GM21786 (cell line): Measurements from ENCODE around the gene UBE2E2.
A peak's percentile ranks its signal among the peaks of the same experiment; 100 is the strongest.

Experiments
- ATAC-seq: cut with Tn5 transposase; IDR thresholded peaks from one replicate; pipeline ENCODE4 v1.9.1; 2021; ENCODE audit not compliant: unreplicated experiment

Gene UBE2E2

DNA sequence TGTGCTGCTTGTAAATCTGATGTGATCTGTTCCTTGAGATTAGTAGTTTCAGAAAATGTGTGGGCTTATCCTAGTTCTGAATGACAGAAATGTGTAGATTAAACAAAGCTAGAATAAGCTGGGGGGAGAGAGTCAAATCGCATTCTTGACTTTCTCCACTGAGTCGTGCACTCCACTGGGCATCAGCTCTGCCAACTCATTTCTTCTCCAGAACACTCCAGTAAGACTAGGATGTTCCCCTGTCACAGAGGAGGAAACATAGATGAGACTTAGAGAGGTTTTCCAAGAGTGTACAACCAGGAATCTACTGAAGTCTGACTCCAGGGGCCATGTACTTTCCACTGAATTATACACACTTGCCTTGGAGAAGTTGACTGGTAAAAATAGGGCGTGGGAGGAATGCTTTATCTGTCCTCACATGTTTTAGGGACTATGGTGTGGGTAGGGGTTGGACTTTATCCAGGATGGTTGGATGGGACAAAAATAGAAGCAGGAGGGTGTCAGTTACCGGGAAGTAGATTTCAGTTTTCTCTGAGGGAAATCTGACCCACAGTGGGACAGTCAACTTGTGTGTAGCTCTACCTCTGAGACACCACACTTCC, 298.2 kb downstream of the UBE2E2 start:
- no peak for ATAC-seq

DNA sequence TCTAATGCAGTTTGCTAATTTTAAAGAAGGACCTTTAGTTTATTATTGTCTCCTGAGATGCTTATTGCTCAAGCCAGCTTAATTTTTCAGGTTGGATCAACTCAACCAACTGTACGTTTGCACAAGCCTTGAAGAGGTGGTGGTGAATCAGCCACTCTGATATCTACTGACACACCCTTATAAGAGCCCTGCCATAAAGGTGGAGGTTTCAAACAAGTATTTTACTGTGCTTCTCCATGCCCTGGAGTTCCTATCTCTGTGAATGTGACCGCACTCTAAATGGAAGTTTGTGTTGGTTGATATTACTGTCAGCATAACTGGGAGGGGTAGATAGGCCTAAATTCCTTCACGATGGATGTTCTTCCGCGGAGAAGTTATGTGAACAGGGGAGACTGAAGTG, 305.3 kb downstream of the UBE2E2 start:
- no peak for ATAC-seq

DNA sequence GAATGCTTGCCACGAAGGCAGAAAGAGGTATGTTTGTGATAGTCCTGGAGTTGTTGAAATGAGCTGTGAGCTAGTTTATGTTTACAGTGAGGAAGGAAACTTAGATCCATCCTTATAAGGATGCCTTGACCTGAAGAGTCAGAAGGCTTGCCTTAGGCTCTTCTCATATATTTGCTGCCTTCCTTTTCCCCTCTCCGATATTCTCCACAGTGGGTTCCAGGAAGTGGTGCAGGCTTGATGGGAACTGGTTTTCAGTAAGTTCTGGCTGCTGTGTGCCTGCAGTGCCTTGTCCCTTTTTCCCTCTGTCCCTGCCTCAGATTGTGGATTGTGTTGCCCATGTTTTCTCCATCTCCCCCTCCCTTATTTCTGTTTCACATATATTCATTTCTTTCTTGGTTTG, 315.3 kb downstream of the UBE2E2 start:
- ATAC-seq = no peak

DNA sequence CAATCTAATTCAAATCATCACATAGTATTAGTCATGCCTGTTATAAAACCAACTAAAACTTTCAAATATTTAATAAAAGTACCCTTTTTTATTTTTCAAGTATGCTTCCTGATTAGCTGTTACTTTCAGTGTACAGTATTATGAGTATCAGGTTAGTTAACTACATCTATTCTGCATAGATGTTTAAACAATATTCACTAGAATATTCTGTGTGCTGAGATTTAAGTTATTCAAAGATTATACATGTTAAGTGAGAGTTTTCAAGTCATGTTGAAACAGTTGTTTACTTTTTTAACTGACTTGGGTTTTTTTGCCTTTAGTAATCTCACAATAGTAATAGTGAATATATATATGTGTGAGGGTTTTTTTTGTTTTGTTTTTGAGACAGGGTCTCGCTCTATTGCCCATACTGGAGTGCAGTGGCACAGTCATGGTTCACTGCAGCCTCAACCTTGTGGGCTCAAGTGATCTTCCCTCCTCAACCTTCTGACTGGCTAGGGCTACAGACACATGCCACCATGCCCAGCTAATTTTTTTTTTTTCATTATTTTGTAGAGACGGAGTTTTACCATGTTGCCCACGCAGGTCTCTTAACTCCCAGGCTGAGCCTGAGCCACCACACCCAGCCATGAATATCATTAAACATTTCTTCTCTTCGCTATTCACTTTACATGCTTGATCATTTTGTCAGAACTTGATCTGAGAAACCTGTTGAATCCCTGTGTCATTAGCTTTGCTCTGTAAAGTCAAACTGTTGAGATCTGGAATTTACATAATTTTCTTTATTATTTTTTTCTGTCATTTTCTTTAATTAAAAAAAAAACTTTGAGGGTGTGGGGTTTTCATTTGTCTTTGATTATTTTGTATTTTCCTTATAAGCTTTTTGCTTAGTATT, 316.4 kb downstream of the UBE2E2 start:
- peak; percentile 81 for ATAC-seq

DNA sequence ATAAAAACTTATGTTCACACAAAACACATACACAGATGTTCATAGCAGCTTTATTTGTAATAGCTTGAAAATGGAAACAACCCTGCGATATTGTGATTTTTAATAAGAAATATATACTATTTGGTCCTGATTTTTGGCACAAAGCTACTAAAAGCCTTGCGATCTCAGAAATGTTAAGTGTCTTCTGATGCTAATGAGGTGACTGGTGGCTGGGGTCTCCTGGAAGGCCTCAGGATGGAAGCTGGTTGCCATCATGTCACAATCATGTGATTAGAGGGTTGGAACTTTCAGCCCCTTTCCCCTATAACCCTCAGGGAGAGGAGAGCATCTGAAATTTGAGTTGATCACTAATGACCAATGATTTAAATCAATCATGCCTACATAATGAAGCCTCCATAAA, 324.2 kb downstream of the UBE2E2 start:
- no peak for ATAC-seq

DNA sequence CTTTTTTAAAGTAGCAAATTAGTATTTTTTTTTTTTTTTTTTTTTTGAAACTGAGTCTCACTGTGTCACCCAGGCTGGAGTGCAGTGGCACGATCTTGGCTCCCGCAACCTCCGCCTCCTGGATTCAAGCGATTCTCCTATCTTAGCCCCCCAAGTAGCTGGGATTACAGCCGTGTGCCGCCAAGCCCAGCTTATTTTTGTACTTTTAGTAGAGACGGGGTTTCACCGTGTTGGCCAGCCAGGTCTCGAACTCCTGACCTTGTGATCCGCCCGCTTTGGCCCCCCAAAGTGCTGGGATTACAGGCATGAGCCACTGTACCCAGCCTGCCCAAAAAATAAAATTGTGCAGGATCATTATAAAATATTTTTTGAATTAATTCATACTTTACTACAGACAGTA, 330.5 kb downstream of the UBE2E2 start:
- no peak for ATAC-seq

DNA sequence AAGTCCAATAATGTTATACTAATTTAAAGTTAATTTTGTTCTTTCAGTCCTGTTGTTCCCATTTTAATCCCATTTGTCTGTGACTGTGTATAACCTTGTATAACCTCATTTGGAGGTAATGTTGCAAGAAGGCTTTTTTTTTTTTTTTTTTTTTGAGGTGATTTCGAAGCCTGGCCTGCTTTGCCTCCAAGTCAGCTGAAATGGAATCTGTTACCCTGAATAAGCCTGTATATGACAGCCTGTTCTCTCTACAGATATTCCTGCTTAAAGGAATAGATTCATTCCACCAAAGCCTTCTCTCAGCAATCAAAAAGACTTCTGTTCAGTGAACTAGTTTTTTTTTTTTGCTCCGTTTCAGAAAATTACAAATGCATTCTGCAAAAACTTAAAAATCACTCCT, 330.9 kb downstream of the UBE2E2 start:
- no peak for ATAC-seq

DNA sequence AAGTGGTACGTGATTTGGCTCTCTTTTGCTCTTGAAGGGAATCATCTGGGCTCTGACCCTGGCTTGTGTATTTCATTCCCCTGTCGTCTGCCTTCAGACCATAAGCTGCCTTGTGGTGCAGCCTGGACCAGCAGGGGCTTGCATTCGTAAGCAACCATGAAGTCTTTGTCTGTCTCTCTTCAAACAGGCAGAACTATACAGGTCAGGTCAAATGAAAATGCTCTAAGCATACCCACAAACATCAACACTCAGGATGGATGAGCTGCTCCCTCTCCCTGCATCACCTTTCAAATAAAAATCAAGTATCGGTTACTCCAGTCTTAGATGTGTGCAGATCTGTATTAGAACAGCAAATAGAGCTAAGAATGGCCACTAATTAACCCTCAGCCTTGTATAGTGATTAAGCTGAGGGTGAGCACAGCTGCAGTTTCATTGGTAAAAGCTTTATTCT, 334.0 kb downstream of the UBE2E2 start:
- no peak for ATAC-seq

DNA sequence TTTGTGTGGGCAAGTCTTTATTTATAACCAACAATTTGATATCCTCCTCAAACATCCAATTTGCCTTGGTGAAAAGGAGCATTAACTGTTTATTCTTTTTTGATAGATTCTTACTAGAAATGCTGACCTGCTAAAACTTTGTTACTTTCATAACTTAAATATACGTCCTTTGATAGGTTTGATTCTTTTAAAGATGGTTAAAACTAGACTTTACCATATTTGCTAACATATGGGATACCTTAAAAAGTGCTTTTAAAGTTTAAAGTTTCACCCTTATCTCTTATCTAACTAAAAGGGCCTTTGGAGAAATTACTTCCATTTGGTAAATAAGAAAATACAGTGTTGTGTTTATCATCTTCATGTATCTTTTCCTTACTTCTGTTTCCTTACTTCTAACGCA, 336.1 kb downstream of the UBE2E2 start:
- no peak for ATAC-seq

DNA sequence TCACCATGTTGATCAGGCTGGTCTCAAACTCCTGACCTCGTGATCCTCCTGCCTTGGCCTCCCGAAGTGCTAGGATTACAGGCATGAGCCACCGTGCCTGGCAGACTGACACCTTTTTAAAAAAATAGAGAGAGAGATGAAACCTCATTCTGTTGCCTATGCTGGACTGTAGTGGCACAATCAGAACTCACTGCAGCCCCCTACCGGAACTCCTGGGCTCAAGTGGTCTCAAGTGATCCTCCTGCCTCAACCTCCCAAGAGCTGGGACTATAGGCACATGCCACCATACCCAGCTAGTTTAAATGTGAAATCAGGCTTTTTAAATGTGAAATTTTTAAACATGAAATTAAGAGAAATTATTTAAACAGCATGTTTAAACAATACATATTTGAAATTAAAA, 337.5 kb downstream of the UBE2E2 start:
- ATAC-seq = no peak

DNA sequence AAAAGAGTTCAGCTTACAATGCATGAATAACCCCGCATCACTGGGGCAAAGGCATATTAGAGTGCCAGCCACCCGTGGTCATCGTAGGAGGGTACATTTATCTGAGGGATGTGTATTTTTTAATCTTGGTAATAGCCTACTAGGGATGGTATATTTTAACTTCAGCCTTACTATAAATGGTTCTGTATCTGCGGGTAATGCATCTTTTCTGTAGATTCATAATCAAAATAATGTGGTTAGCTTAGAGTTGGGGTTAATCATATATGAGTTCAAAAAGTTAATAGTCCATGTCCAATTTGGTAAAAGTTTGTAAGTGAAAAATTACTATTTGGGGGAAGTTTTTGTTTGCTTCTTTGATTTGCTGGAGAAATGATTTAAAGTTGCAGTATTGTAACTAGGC, 339.0 kb downstream of the UBE2E2 start:
- no peak for ATAC-seq

DNA sequence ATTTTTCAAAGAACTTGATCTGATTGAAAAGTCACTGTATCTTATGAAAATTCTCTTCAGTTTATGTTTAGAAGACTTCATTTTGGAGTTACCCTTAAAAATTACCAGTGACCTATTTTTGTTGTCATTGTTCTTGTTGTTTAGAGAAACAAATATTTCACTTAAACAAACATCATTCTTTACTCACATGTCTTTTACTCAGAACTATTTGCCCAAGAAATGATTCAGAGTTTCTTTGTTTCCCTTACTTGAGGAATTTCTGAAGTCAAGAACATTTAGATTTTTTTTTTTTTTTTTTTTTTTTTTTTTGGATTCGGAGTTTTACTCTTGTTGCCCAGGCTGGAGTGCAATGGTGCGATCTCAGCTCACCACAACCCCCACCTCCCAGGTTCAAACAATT, 343.1 kb downstream of the UBE2E2 start:
- no peak for ATAC-seq

DNA sequence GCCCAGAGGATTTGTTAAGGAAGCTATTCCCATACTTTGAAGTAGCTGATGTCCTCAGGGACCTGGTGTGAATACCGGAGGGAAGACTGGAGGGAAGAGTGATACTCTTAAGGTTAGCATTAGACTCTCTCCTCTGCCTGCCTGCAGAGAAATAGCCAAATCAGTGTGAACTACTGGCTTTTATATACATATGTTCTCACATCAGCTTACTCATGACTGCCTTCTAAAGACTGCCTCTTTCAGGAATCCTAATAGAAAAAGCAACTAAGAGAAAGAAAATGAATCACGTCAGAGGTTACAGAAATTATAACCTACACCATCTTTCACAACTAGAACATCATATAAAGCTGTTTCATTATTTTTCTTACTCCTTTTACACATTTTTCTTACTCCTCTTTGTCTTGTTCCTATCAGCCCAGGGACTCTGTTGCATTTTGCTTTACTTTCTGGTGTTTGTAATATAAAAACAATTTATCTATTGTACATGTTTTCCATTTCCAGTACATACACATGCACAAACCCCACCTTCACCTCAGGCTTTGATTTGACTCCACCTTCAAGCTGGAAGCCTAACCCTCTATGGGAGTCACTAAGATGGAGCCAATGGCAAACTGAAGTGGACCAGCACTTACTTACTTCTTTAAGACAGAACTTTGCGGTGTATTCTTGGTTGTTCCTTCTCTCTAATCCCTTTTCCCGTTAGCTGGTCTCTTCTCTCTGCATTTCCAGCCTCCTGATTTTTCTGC, 345.0 kb downstream of the UBE2E2 start:
- no peak for ATAC-seq

DNA sequence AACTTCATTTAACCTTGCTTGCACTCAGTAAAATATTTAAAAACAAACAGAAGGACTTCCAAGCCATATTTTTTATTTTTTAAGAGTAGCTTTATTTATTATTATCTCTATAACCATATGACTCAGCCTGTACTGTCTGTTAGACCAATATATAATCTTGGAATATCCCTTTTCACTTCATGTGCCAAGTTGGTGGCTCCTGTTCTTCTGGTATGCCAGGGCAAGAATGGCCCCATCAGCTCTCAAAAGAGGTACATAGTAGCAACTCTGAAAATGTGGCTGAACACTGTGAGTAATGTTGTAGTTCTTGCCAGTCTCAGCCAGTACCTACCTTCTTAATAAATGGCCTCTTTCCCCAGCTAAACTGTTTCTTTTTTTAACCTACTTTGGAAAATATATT, 345.6 kb downstream of the UBE2E2 start:
- no peak for ATAC-seq

DNA sequence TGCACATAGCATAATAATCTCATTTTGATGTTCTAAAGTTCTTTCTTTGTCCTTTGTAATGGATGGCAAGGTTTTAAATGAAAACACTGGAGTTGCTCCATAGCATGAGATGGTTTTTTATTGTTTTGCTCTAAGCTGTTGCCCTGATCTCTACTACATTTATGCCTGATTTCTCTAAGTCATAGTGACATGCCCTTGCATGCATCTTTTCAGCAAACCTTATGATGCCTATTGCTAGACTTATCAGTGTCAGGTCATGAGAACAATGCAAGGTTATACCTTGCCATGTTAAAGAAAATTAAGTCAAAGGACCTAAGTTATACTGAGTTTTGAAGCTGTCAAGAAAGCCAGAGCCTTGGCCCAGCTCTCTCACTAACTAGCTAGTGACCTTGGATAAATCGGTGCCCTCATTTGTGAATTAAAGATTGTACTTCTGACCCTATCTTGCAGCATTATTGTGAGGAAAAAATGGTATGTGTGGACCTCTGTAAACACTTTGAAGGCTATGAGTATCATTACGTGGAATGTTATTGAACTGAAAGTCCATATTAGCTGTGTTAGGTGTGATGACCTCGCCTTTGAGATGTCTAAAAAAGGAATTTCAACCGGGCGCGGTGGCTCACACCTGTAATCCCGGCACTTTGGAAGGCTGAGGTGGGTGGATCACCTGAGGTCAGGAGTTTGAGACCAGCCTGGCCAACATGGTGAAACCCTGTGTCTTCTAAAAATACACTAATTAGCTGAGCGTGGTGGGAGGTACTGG, 346.2 kb downstream of the UBE2E2 start:
- ATAC-seq = no peak

DNA sequence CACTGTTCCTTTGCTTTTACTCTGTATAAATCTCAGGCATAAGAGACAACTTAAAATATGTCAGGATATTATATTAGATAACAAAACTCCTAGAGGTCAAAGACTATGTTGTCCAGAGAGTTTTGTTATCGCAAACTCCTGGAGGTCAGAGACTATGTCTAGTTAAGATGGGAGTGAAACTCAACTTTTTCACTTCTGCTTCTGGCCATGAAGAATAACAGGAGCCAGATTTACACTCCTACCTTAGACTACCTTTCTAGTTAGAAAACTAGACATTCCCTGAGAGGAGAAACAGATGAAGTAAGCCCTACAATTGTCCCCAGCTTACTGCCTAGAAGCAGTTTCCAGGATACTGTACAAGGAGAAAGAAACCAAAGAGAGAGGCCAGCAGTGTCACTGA, 347.3 kb downstream of the UBE2E2 start:
- ATAC-seq = peak; percentile 89

DNA sequence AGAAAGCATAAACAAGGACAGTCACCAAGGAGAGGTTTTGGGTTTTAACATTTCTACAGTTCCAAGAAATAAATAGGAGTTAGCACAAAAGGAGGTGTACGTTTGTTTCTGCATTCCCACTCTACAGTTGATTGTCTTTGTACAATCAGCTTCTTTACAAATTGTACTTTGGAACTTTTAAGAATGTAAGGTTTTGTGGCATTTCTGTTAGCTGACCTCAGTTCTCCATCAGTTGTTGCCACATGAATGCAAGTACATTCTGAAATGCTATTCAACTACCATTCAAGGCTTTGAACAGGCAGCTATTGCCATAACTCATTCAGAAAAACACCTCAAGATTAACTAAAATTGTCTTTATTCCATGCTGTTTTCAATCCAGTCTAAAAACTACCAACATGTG, 349.4 kb downstream of the UBE2E2 start:
- no peak for ATAC-seq

DNA sequence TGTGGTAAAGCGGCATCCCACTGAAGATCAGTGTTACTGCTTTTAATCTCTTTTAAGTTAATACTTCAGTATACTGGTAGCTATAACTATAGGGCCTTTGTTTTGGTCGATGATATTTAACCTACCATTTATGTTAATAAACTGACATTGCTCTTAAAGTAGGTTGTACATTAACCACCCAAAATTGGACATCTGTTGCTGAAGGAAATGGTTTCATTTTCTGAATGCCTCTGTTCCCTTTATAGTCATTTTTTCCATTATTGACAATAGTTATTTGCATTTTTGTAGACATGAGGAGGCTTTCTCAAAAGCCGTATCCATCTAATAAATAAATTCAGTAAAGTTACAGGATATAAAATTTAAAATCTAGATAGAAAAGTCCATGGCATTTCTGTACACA, 350.2 kb downstream of the UBE2E2 start:
- ATAC-seq = no peak

DNA sequence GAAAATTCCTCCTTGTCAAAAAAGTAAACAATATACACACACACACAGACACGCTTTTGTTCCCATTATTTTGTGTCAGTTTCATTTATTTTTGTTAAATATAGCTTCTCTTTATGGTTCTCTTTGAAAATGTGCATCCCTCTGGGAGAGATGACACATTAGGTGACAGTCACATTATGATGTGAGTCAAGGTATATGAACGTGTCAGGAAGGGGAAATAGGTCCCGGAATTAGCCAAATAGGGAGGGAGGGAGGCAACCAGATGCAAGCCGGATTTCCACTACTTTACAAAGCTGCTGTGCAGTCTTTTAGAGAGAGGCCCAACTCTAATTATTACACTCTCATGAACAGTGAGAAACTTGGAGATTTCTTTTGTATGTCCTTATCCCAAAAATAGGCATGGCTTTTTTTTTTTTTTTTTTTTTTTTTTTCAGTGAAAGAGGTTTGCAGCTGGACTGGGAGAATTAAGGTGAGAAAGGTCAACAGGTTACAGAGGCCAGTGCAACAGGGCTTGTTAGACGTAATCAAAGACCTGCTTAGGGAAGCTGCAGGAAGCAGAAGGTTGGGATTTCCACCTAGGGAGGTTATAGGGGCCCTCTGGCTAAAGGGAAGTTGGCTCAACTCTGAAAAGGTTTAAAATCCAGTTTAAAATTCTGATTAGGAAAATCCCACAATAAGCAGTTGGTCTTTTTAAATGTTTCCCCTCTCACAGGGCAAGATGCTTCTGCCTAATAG, 362.1 kb downstream of the UBE2E2 start:
- ATAC-seq = no peak

DNA sequence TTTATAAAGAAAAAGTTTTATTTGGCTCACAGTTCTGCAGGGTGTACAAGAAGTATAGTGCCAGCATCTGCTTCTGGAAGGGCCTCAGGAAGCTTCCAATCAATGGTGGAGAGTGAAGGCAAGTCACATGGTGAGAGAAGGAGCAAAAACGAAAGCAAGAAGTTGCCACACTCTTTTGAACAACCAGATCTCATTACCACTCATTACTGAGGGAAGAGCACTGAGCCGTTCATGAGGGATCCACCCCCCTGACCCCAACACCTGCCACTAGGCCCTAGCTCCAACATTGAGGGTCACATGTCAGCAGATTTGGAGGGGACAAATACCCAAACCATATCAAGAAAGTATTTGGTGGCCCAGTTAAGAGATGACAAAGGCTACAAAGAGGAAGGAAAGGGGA, 363.4 kb downstream of the UBE2E2 start:
- ATAC-seq = no peak

DNA sequence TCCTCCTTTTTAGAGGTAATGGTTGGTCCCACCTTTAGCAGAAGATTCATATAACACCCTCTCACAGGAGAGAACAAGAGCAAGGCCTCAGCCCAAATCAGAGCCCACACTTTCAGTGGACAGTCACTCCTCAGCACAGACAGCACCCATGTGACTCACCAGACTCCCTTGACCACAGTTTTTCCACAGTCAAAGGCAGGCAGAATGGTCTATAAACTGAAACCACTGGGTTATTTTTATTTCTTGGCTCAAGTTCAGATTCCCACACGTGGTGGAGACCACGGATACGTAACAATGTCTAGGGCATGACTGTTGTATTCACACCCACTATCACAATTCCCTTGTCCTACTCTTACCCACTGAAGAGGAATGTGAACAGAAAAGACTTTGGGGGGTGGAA, 364.8 kb downstream of the UBE2E2 start:
- ATAC-seq = peak; percentile 54
